Neural cell (in vitro differentiated cells): ENCODE results near the gene HLCS. TPM values are rescaled to one million over a fixed set of nuclear protein-coding genes. Genes with fewer than 3 reads are reported as not detected.

Source experiments
- H2AFZ ChIP-seq: fragments of 200-600, 300-800 bp; sonication (generic), shearing (Covaris generic); 2 replicates; pipeline ENCODE4 v1.6.0; 2014; ENCODE audit warnings: low read depth, mild to moderate bottlenecking, antibody characterized with exemption, low read length, moderate library complexity
- H3F3A ChIP-seq: fragments of 200-600 bp; shearing (Covaris generic); 2 replicates; pipeline ENCODE4 v1.6.1; 2016; ENCODE audit warnings: mild to moderate bottlenecking, moderate library complexity, mixed read lengths, antibody characterized with exemption, low read length; ENCODE audit not compliant: insufficient read depth, poor library complexity, severe bottlenecking
- H3K27ac ChIP-seq: fragments of 200-600, 300-800 bp; sonication (generic), shearing (Covaris generic); 2 replicates; pipeline ENCODE4 v1.5.1; 2014; ENCODE audit warnings: mild to moderate bottlenecking, low read length, moderate library complexity
- H3K27me3 ChIP-seq: fragments of 300-800, 200-600 bp; sonication (generic), shearing (Covaris generic); 2 replicates; pipeline ENCODE4 v1.6.0; 2014; ENCODE audit warnings: mild to moderate bottlenecking, low read depth, low read length, moderate library complexity; ENCODE audit not compliant: insufficient read depth
- H3K36me3 ChIP-seq: fragments of 300-800, 200-600 bp; sonication (generic), shearing (Covaris generic); 2 replicates; pipeline ENCODE4 v1.5.1; 2014; ENCODE audit warnings: mild to moderate bottlenecking, antibody characterized with exemption, low read length, moderate library complexity; ENCODE audit not compliant: insufficient read depth
- H3K4me2 ChIP-seq: fragments of 300-800, 200-600 bp; sonication (generic), shearing (Covaris generic); 2 replicates; pipeline ENCODE4 v1.6.0; 2014; ENCODE audit warnings: mild to moderate bottlenecking, low read length
- H3K4me3 ChIP-seq: fragments of 300-800, 200-600 bp; sonication (generic), shearing (Covaris generic); 2 replicates; pipeline ENCODE4 v1.5.1; 2014; ENCODE audit warnings: mild to moderate bottlenecking, low read length, moderate library complexity
- H3K79me2 ChIP-seq: fragments of 200-600 bp; shearing (Covaris generic); replicated peaks from 2 replicates; pipeline ENCODE4 v1.6.0; 2014; ENCODE audit warnings: mild to moderate bottlenecking, low read length, moderate library complexity; ENCODE audit not compliant: insufficient read depth
- H3K9ac ChIP-seq: fragments of 300-800, 200-600 bp; sonication (generic), shearing (Covaris generic); 2 replicates; pipeline ENCODE4 v1.6.1; 2016; ENCODE audit warnings: mild to moderate bottlenecking, low read length, mixed read lengths
- H3K9me2 ChIP-seq: fragments of 200-600 bp; shearing (Covaris generic); 2 replicates; pipeline ENCODE4 v1.6.1; 2016; ENCODE audit warnings: mild to moderate bottlenecking, low read length, mixed read lengths; ENCODE audit not compliant: insufficient read depth
- H3K9me3 ChIP-seq: fragments of 200-600, 300-800 bp; sonication (generic), shearing (Covaris generic); 2 replicates; pipeline ENCODE4 v1.6.1; 2016; ENCODE audit warnings: mild to moderate bottlenecking, mixed run types, low read length, moderate library complexity, mixed read lengths
- H4K20me1 ChIP-seq: fragments of 200-600 bp; shearing (Covaris generic); 2 replicates; pipeline ENCODE4 v1.6.1; 2016; ENCODE audit warnings: mild to moderate bottlenecking, mixed run types; ENCODE audit not compliant: insufficient read depth
- EP300 ChIP-seq: fragments of 450-650 bp; conservative IDR thresholded peaks from 2 replicates; pipeline ENCODE4 v1.6.1; 2014; ENCODE audit warnings: antibody characterized with exemption, mild to moderate bottlenecking, moderate library complexity; ENCODE audit not compliant: poor library complexity, severe bottlenecking
- EZH2 ChIP-seq: fragments of 200-600, 300-800 bp; shearing (Covaris generic), sonication (generic); IDR thresholded peaks from 2 replicates; pipeline ENCODE4 v1.6.1; 2014; ENCODE audit warnings: antibody characterized with exemption, low read length, borderline replicate concordance, mild to moderate bottlenecking; ENCODE audit not compliant: insufficient read depth, poor library complexity, severe bottlenecking
- MXI1 ChIP-seq: fragments of 450-650 bp; conservative IDR thresholded peaks from 2 replicates; pipeline ENCODE4 v1.6.1; 2014; ENCODE audit warnings: antibody characterized with exemption, mild to moderate bottlenecking; ENCODE audit not compliant: poor library complexity, severe bottlenecking
- POLR2AphosphoS5 ChIP-seq: IDR thresholded peaks from 2 replicates; pipeline ENCODE4 v1.6.1; 2012
- RAD21 ChIP-seq: fragments of 450-650 bp; conservative IDR thresholded peaks from 2 replicates; pipeline ENCODE4 v1.6.1; 2014; ENCODE audit warnings: antibody characterized with exemption, mild to moderate bottlenecking, moderate library complexity
- SMC3 ChIP-seq: fragments of 450-650 bp; conservative IDR thresholded peaks from 2 replicates; pipeline ENCODE4 v1.6.1; 2014; ENCODE audit warnings: antibody characterized with exemption, mild to moderate bottlenecking, moderate library complexity; ENCODE audit not compliant: poor library complexity
- TAF1 ChIP-seq: IDR thresholded peaks from 2 replicates; pipeline ENCODE4 v1.6.1; 2012; ENCODE audit warnings: low read depth
- polyA plus RNA-seq: library from polyadenylated mRNA; depleted of rRNA; stranded (reverse); fragments of >200 nt; gene quantifications from 2 replicates; pipeline ENCODE4 v1.2.3, GENCODE V29; 2014
- TF ChIP-seq, protein P1 (sequence below): fragments of 450-650 bp; IDR thresholded peaks from 2 replicates; pipeline ENCODE4 v1.5.1; 2014; ENCODE audit warnings: antibody characterized with exemption, mild to moderate bottlenecking, moderate library complexity; ENCODE audit not compliant: poor library complexity, severe bottlenecking
- TF ChIP-seq, protein P2 (sequence below): IDR thresholded peaks from 2 replicates; pipeline ENCODE4 v1.6.1; 2012; ENCODE audit warnings: borderline replicate concordance

HLCS gene
- polyA plus RNA-seq, 1 donor from 2014 or later, result 12.1 TPM

DNA sequence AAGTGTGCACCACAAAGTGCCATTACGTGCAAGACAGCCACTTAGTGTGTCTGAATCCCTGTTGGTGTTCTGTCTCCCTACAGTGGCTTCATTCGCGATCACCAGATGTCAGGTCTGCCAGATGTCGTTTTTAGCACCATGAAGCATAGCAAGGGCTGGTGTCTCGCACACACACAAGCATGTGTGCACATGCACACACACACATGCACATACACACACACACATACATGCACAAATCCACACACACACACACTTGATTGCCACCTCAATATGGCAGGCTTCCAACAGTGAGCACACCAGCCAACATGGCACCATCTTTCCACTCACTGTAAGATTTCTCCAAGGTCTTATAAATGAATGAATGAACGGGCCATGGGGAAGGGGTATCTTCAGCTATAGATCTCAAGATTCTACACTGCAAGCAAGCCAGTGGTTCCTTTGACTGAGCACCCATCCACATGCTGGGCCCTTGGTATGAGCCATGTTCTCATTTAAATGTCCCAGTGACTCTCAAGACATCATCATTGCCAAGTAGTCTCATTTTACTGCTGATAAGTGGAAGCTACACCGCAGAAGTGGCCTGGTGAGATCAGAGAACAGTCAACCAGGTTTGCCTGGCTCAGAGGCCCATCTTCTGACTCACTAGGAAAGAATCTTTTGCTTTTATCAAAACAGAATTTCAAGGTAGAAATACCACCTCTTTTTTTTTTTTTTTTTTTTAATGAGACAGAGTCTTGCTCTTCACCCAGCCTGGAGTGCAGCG, 182.7 kb downstream of the HLCS start:
- Histone ChIP-seq H3K4me2 (no peak overlapping the region), H3K27ac (no peak overlapping the region), H3K9me3 (no peaks in the 10 kb centered on the region), H3F3A (no peaks in the 10 kb centered on the region), H3K9ac (no peak overlapping the region), H3K36me3 (no peaks in the 10 kb centered on the region), H3K27me3 (no peaks in the 10 kb centered on the region), H3K4me3 (no peak overlapping the region), H3K9me2 (no peaks in the 10 kb centered on the region), H2AFZ (no peak overlapping the region), H3K79me2 (no peaks in the 10 kb centered on the region), H4K20me1 (no peaks in the 10 kb centered on the region)
- TF ChIP-seq, protein P1, sequence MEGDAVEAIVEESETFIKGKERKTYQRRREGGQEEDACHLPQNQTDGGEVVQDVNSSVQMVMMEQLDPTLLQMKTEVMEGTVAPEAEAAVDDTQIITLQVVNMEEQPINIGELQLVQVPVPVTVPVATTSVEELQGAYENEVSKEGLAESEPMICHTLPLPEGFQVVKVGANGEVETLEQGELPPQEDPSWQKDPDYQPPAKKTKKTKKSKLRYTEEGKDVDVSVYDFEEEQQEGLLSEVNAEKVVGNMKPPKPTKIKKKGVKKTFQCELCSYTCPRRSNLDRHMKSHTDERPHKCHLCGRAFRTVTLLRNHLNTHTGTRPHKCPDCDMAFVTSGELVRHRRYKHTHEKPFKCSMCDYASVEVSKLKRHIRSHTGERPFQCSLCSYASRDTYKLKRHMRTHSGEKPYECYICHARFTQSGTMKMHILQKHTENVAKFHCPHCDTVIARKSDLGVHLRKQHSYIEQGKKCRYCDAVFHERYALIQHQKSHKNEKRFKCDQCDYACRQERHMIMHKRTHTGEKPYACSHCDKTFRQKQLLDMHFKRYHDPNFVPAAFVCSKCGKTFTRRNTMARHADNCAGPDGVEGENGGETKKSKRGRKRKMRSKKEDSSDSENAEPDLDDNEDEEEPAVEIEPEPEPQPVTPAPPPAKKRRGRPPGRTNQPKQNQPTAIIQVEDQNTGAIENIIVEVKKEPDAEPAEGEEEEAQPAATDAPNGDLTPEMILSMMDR, result no peak
- no peak for TF ChIP-seq POLR2AphosphoS5

DNA sequence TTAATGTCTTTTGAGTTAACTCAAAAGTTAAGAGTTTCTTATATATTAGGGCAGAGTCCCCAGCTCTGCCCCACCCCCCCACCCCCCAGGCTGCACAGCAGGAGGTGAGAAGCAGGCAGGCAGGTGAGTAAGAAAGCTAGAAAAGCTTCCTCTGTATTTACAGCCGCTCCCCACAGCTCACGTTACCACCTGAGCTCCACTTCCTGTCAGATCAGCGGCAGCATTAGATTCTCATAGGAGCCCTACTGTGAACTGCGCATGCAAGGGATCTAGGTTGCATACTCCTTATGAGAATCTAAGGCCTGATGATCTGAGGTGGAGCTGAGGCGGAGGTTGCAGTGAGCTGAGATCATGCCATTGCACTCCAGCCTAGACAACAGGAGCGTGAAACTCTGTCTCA, 185.6 kb downstream of the HLCS start:
- no peaks in the 10 kb centered on the region for H3F3A ChIP-seq
- no peak overlapping the region for H3K4me3 ChIP-seq
- no peaks in the 10 kb centered on the region for H3K27me3 ChIP-seq
- no peak overlapping the region for H3K27ac ChIP-seq
- no peaks in the 10 kb centered on the region for H3K36me3 ChIP-seq
- no peaks in the 10 kb centered on the region for H3K79me2 ChIP-seq
- H3K9me3 ChIP-seq, result no peaks in the 10 kb centered on the region
- no peak overlapping the region for H3K9ac ChIP-seq
- H4K20me1 ChIP-seq, result no peaks in the 10 kb centered on the region
- no peak overlapping the region for H3K4me2 ChIP-seq
- H2AFZ ChIP-seq, result no peak overlapping the region
- TF ChIP-seq, protein P2, sequence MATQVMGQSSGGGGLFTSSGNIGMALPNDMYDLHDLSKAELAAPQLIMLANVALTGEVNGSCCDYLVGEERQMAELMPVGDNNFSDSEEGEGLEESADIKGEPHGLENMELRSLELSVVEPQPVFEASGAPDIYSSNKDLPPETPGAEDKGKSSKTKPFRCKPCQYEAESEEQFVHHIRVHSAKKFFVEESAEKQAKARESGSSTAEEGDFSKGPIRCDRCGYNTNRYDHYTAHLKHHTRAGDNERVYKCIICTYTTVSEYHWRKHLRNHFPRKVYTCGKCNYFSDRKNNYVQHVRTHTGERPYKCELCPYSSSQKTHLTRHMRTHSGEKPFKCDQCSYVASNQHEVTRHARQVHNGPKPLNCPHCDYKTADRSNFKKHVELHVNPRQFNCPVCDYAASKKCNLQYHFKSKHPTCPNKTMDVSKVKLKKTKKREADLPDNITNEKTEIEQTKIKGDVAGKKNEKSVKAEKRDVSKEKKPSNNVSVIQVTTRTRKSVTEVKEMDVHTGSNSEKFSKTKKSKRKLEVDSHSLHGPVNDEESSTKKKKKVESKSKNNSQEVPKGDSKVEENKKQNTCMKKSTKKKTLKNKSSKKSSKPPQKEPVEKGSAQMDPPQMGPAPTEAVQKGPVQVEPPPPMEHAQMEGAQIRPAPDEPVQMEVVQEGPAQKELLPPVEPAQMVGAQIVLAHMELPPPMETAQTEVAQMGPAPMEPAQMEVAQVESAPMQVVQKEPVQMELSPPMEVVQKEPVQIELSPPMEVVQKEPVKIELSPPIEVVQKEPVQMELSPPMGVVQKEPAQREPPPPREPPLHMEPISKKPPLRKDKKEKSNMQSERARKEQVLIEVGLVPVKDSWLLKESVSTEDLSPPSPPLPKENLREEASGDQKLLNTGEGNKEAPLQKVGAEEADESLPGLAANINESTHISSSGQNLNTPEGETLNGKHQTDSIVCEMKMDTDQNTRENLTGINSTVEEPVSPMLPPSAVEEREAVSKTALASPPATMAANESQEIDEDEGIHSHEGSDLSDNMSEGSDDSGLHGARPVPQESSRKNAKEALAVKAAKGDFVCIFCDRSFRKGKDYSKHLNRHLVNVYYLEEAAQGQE, result no peak
- TF ChIP-seq, protein P1, result no peak
- TF ChIP-seq EZH2 (no peak), POLR2AphosphoS5 (no peak), RAD21 (no peak), MXI1 (no peak), SMC3 (no peak), TAF1 (no peak), EP300 (no peak)
- H3K9me2 ChIP-seq, result no peaks in the 10 kb centered on the region
